Measurements from ENCODE around the gene BPI.
A peak's percentile ranks its signal among the peaks of the same experiment; 100 is the strongest.
"Not testable (repeated sequence)": the region's sequence is repeated elsewhere in the genome, so short reads cannot be mapped to it uniquely, and the experiment has no call there.

The BPI gene

GRCh38 chr20:38278763-38279162 lies 25.2 kb upstream of the BPI start:
- DNase-seq: no peak

GRCh38 chr20:38281176-38281915 lies 22.6 kb upstream of the BPI start:
- not testable (repeated sequence) for DNase-seq

GRCh38 chr20:38283236-38283635 lies 20.7 kb upstream of the BPI start:
- no peak for DNase-seq

GRCh38 chr20:38284066-38284650 lies 19.8 kb upstream of the BPI start:
- DNase-seq: not testable (repeated sequence)

GRCh38 chr20:38284893-38285444 lies 19.0 kb upstream of the BPI start:
- no peak for DNase-seq

GRCh38 chr20:38286586-38287531 lies 17.1 kb upstream of the BPI start:
- no peak for DNase-seq

- no peak for DNase-seq
Observed at GRCh38 chr20:38290829-38291814, 12.8 kb upstream of the BPI start.

GRCh38 chr20:38291966-38292365 lies 12.0 kb upstream of the BPI start:
- DNase-seq: no peak

GRCh38 chr20:38293491-38294065 lies 10.4 kb upstream of the BPI start:
- DNase-seq: no peak

GRCh38 chr20:38294076-38294591 lies 9.8 kb upstream of the BPI start:
- DNase-seq: no peak

- DNase-seq: no peak
Observed at GRCh38 chr20:38295811-38296210, 8.1 kb upstream of the BPI start.

GRCh38 chr20:38296433-38296832 lies 7.5 kb upstream of the BPI start:
- no peak for DNase-seq

GRCh38 chr20:38297916-38298674 lies 5.9 kb upstream of the BPI start:
- DNase-seq: no peak

GRCh38 chr20:38298768-38299288 lies 5.1 kb upstream of the BPI start:
- DNase-seq: no peak

GRCh38 chr20:38299963-38300362 lies 4.0 kb upstream of the BPI start:
- DNase-seq: no peak

GRCh38 chr20:38300438-38300837 lies 3.5 kb upstream of the BPI start:
- no peak for DNase-seq

- no peak for DNase-seq
Observed at GRCh38 chr20:38301309-38301708, 2.6 kb upstream of the BPI start.

GRCh38 chr20:38302786-38303185 lies 1.2 kb upstream of the BPI start:
- DNase-seq: no peak

GRCh38 chr20:38304845-38305447 lies 990 bp downstream of the BPI start:
- peak in 1 of 5 donors; percentile 8 for DNase-seq

GRCh38 chr20:38305541-38305940 lies 1.6 kb downstream of the BPI start:
- no peak for DNase-seq

Data from T-helper 1 cell (primary cell).